Fibroblast of villous mesenchyme (primary cell): ENCODE results near the gene UTP18. TPM values are rescaled to one million over a fixed set of nuclear protein-coding genes. Genes with fewer than 3 reads are reported as not detected.
"Not testable (repeated sequence)": the region's sequence is repeated elsewhere in the genome, so short reads cannot be mapped to it uniquely, and the experiment has no call there.

ENCODE experiments used
- DNase-seq: peaks from one replicate; pipeline ENCODE4 v3.0.0-alpha.2; 2010; ENCODE audit warnings: low read depth
- H3K4me3 ChIP-seq: 2 replicates; pipeline ENCODE4 v1.5.1; 2011; ENCODE audit warnings: low read depth, mild to moderate bottlenecking, low read length
- total RNA-seq: library from RNA; depleted of rRNA; stranded (reverse); fragments of >200 nt; gene quantifications from 2 replicates; pipeline ENCODE4 v1.2.3, GENCODE V29; 2012
- TF ChIP-seq, protein P1 (sequence below): IDR thresholded peaks from 2 replicates; pipeline ENCODE4 v1.5.1; 2012; ENCODE audit warnings: low read depth, mild to moderate bottlenecking, low read length; ENCODE audit not compliant: insufficient read depth

Gene UTP18
- total RNA-seq, 1 donor, result 44.0 TPM

- no peak overlapping the region for H3K4me3 ChIP-seq
- TF ChIP-seq, protein P1, sequence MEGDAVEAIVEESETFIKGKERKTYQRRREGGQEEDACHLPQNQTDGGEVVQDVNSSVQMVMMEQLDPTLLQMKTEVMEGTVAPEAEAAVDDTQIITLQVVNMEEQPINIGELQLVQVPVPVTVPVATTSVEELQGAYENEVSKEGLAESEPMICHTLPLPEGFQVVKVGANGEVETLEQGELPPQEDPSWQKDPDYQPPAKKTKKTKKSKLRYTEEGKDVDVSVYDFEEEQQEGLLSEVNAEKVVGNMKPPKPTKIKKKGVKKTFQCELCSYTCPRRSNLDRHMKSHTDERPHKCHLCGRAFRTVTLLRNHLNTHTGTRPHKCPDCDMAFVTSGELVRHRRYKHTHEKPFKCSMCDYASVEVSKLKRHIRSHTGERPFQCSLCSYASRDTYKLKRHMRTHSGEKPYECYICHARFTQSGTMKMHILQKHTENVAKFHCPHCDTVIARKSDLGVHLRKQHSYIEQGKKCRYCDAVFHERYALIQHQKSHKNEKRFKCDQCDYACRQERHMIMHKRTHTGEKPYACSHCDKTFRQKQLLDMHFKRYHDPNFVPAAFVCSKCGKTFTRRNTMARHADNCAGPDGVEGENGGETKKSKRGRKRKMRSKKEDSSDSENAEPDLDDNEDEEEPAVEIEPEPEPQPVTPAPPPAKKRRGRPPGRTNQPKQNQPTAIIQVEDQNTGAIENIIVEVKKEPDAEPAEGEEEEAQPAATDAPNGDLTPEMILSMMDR, result no peak
- no peak for DNase-seq
Measured at GRCh38 chr17:51270636-51271035, 10.3 kb downstream of the UTP18 start.

DNA sequence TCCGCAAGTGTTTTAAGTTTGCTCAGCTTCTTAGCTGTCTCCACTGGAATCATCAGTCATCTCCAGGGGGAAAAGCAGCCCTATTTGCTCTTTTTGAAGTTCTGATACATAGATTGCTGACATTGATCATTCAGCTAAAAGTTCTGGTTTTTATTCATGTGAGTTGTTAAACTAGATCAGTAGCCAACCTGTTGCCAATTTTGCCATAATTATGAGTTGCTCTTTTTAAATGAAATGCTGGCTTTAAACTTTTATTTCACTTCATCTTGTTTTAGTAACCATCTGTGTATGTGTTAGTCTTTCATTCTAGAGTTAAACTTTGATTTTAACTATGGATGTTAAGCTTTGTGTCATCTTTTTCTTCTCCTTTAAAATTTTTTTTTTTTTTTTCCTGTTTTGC, 12.5 kb downstream of the UTP18 start:
- no peak for DNase-seq
- TF ChIP-seq, protein P1, result no peak
- H3K4me3 ChIP-seq, result no peak overlapping the region

DNA sequence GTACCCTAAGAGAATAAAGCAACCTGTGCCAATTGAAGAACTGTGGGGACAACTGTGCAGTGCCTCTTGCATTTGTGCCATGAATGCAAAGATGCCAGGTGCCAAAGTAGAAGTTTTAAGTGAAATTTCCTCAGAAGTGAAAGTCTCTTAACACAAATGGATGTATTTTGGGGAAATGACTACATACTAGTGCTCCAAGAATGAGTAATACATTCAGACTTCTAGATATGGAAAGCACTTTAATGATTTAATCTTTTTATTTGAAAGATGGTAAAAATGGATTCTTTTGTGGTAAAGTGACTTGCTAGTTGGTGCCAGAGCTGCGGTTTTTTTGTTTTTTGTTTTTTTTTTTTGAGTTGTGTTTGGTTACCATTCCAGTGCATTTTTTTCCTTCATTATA, 15.0 kb downstream of the UTP18 start:
- no peak overlapping the region for H3K4me3 ChIP-seq
- TF ChIP-seq, protein P1, result no peak
- DNase-seq, result peak; percentile 58

- H3K4me3 ChIP-seq, result no peak overlapping the region
- no peak for DNase-seq
- TF ChIP-seq, protein P1, result no peak
Measured at GRCh38 chr17:51279183-51279582, 18.8 kb downstream of the UTP18 start.

GRCh38 chr17:51287412-51287811, 27.1 kb downstream of the UTP18 start:
- DNase-seq, result no peak
- TF ChIP-seq, protein P1, result no peak
- no peak overlapping the region for H3K4me3 ChIP-seq

- no peak for DNase-seq
- TF ChIP-seq, protein P1, result no peak
- H3K4me3 ChIP-seq, result no peak overlapping the region
Measured at GRCh38 chr17:51289696-51290111, 29.4 kb downstream of the UTP18 start.

- not testable (repeated sequence) for H3K4me3 ChIP-seq, DNase-seq
Measured at GRCh38 chr17:51294338-51294737, 34.0 kb downstream of the UTP18 start.
